OCI-LY7 (cell line): ENCODE measurements around the gene TIMP3. TPM values are rescaled to one million over a fixed set of nuclear protein-coding genes. Genes with fewer than 3 reads are reported as not detected.

Source experiments
- BruUV-seq: library from RNA; stranded (reverse); fragments of 400-500 nt; replicated peaks from 2 replicates; lab custom pipeline; 2021; lab: Mats Ljungman, UMichigan
- CTCF ChIA-PET: fragments of 300-600 bp; sonication (Branson Sonifier 250); formaldehyde crosslinking; loops from one replicate; lab custom pipeline; 2022; ENCODE audit warnings: antibody characterized with exemption; ENCODE audit not compliant: unreplicated experiment; lab: Charles Lee
- POLR2A ChIA-PET: fragments of 300-600 bp; sonication (Branson Sonifier 250); formaldehyde crosslinking; loops from one replicate; lab custom pipeline; 2022; ENCODE audit warnings: antibody characterized with exemption; lab: Charles Lee
- DNase-seq: peaks from one replicate; pipeline ENCODE4 v3.0.0-alpha.2; 2015; ENCODE audit warnings: low spot score
- H2AFZ ChIP-seq: fragments of 200-600 bp; sonication (generic), shearing (Covaris generic); 2 replicates; pipeline ENCODE4 v1.6.1; 2014; ENCODE audit warnings: mild to moderate bottlenecking, antibody characterized with exemption, low read length, moderate library complexity
- H3K27ac ChIP-seq: fragments of 200-600 bp; sonication (generic); 2 replicates; pipeline ENCODE4 v1.5.1; 2014; ENCODE audit warnings: mixed run types, low read depth, mild to moderate bottlenecking, moderate library complexity, low read length, inconsistent platforms; ENCODE audit not compliant: poor library complexity, severe bottlenecking
- H3K36me3 ChIP-seq: fragments of 200-600 bp; sonication (generic); 2 replicates; pipeline ENCODE4 v1.6.1; 2014; ENCODE audit warnings: mild to moderate bottlenecking, antibody characterized with exemption, low read length, moderate library complexity, mixed read lengths; ENCODE audit not compliant: insufficient read depth
- H3K4me1 ChIP-seq: fragments of 200-600 bp; sonication (generic); 2 replicates; pipeline ENCODE4 v1.5.1; 2014; ENCODE audit warnings: mild to moderate bottlenecking, low read length; ENCODE audit not compliant: insufficient read depth, poor library complexity, severe bottlenecking
- H3K4me2 ChIP-seq: fragments of 200-600 bp; sonication (generic); 2 replicates; pipeline ENCODE4 v1.6.1; 2014; ENCODE audit warnings: mild to moderate bottlenecking, low read length
- H3K4me3 ChIP-seq: fragments of 200-600 bp; sonication (generic); 2 replicates; pipeline ENCODE4 v1.5.1; 2014; ENCODE audit warnings: mild to moderate bottlenecking, low read depth, low read length; ENCODE audit not compliant: poor library complexity, severe bottlenecking
- H3K79me2 ChIP-seq: fragments of 200-600 bp; sonication (generic); 2 replicates; pipeline ENCODE4 v1.6.1; 2016; ENCODE audit warnings: low read depth, mild to moderate bottlenecking, low read length, moderate library complexity, mixed read lengths; ENCODE audit not compliant: insufficient read depth
- H3K9me2 ChIP-seq: fragments of 200-600 bp; sonication (generic); 2 replicates; pipeline ENCODE4 v1.6.1; 2016; ENCODE audit warnings: mild to moderate bottlenecking, low read length, mixed read lengths; ENCODE audit not compliant: insufficient read depth
- H3K9me3 ChIP-seq: fragments of 200-600 bp; sonication (generic); 2 replicates; pipeline ENCODE4 v1.6.1; 2014; ENCODE audit warnings: mild to moderate bottlenecking, mixed run types, low read length, mixed read lengths
- H4K20me1 ChIP-seq: fragments of 200-600 bp; sonication (generic); 2 replicates; pipeline ENCODE4 v1.6.1; 2014; ENCODE audit warnings: mild to moderate bottlenecking, antibody characterized with exemption, low read length, moderate library complexity, mixed read lengths; ENCODE audit not compliant: insufficient read depth
- CTCF ChIP-seq: fragments of 200-600 bp; sonication (generic); conservative IDR thresholded peaks from 2 replicates; pipeline ENCODE4 v1.5.1; 2014; ENCODE audit warnings: mild to moderate bottlenecking, antibody characterized with exemption, low read length, moderate library complexity, mixed read lengths
- EZH2phosphoT487 ChIP-seq: fragments of 200-600 bp; sonication (generic); IDR thresholded peaks from 2 replicates; pipeline ENCODE4 v1.6.1; 2018; ENCODE audit warnings: low read depth, borderline replicate concordance, mild to moderate bottlenecking, mixed run types, antibody characterized with exemption, low read length, moderate library complexity, mixed read lengths
- intact Hi-C: fragments of 100-400 bp; cut with micrococcal nuclease; formaldehyde crosslinking; loops from one replicate; pipeline ENCODE4 v1.10.0; 2022; ENCODE audit not compliant: unreplicated experiment
- total RNA-seq, 2 experiments: library from RNA; depleted of rRNA in 1 of 2; stranded (reverse); fragments of >200 nt in 1 of 2; shearing (Covaris generic) in 1 of 2; gene quantifications; 2 replicates each; pipeline ENCODE4 v1.2.3, GENCODE V29; 2014 to 2022

TIMP3 gene
- total RNA-seq, 2 experiments from 2014 or later, result not detected

- ChIA-PET POLR2A (no interaction called here), CTCF (no interaction called here)
- H3K4me2 ChIP-seq, result no peak overlapping the region
- H3K36me3 ChIP-seq, result no peaks in the 10 kb centered on the region
- H2AFZ ChIP-seq, result no peak overlapping the region
- no peaks in the 10 kb centered on the region for H4K20me1 ChIP-seq
- no peak overlapping the region for H3K27ac ChIP-seq
- H3K9me3 ChIP-seq, result no peaks in the 10 kb centered on the region
- no peaks in the 10 kb centered on the region for H3K9me2 ChIP-seq
- no peaks in the 10 kb centered on the region for H3K4me1 ChIP-seq
- no peak for DNase-seq
- no peak for TF ChIP-seq EZH2phosphoT487
- TF ChIP-seq CTCF, result no peak
- no peak overlapping the region for H3K4me3 ChIP-seq
- no TSS peak for BruUV-seq
- intact Hi-C loops, result no loop called here
- H3K79me2 ChIP-seq, result no peaks in the 10 kb centered on the region
These were observed 42.6 kb upstream of the TIMP3 start for GRCh38 chr22:32758866-32759385.

- H3K36me3 ChIP-seq, result no peaks in the 10 kb centered on the region
- ChIA-PET POLR2A (no interaction called here), CTCF (no interaction called here)
- no peaks in the 10 kb centered on the region for H3K4me1 ChIP-seq
- no peaks in the 10 kb centered on the region for H3K9me3 ChIP-seq
- no TSS peak for BruUV-seq
- H2AFZ ChIP-seq, result no peak overlapping the region
- no peak overlapping the region for H3K4me2 ChIP-seq
- H3K4me3 ChIP-seq, result no peak overlapping the region
- H3K79me2 ChIP-seq, result no peaks in the 10 kb centered on the region
- intact Hi-C loops, result no loop called here
- TF ChIP-seq EZH2phosphoT487 (no peak), CTCF (no peak)
- H4K20me1 ChIP-seq, result no peaks in the 10 kb centered on the region
- no peak overlapping the region for H3K27ac ChIP-seq
- no peaks in the 10 kb centered on the region for H3K9me2 ChIP-seq
- DNase-seq, result no peak
These were observed 41.1 kb upstream of the TIMP3 start for GRCh38 chr22:32760396-32760795.

- DNase-seq, result no peak
- Histone ChIP-seq H3K36me3 (no peaks in the 10 kb centered on the region), H3K4me1 (no peaks in the 10 kb centered on the region), H3K27ac (no peak overlapping the region), H3K4me3 (no peak overlapping the region), H3K9me2 (no peaks in the 10 kb centered on the region), H3K4me2 (no peak overlapping the region), H2AFZ (no peak overlapping the region), H4K20me1 (no peaks in the 10 kb centered on the region), H3K79me2 (no peaks in the 10 kb centered on the region), H3K9me3 (no peaks in the 10 kb centered on the region)
- POLR2A ChIA-PET, result no interaction called here
- intact Hi-C loops, result no loop called here
- TF ChIP-seq EZH2phosphoT487 (no peak), CTCF (no peak)
- CTCF ChIA-PET, result no interaction called here
- BruUV-seq, result no TSS peak
These were observed 40.7 kb upstream of the TIMP3 start for GRCh38 chr22:32760815-32761214.
